GM23338 (cell line): Measurements from ENCODE around the gene ATL3. TPM values are rescaled to one million over a fixed set of nuclear protein-coding genes. Genes with fewer than 3 reads are reported as not detected.

Source experiments
- ATAC-seq: fragments of 200-7000 bp; cut with Tn5 transposase; 3 replicates; pipeline ENCODE4 v1.9.1; 2020
- DNase-seq: peaks from one replicate; pipeline ENCODE4 v3.0.0-alpha.2; 2015; ENCODE audit warnings: low spot score
- H2AFZ ChIP-seq: fragments of 200-600 bp; sonication (generic); 2 replicates; pipeline ENCODE4 v1.8.0; 2016; ENCODE audit warnings: antibody characterized with exemption, mild to moderate bottlenecking, moderate library complexity
- H3F3A ChIP-seq: fragments of 200-600 bp; sonication (generic); replicated peaks from 2 replicates; pipeline ENCODE4 v1.8.0; 2017; ENCODE audit warnings: antibody characterized with exemption, mixed run types, low read depth
- H3K27ac ChIP-seq: fragments of 200-600 bp; sonication (generic); 2 replicates; pipeline ENCODE4 v1.6.1; 2016; ENCODE audit warnings: low read depth
- H3K27me3 ChIP-seq: fragments of 200-600 bp; sonication (generic); 2 replicates; pipeline ENCODE4 v1.8.0; 2016; ENCODE audit warnings: mild to moderate bottlenecking, mixed run types, moderate library complexity; ENCODE audit not compliant: insufficient read depth
- H3K36me3 ChIP-seq: fragments of 200-600 bp; sonication (generic); 2 replicates; pipeline ENCODE4 v1.8.0; 2016; ENCODE audit warnings: mild to moderate bottlenecking; ENCODE audit not compliant: insufficient read depth
- H3K4me1 ChIP-seq: fragments of 200-600 bp; sonication (generic); 2 replicates; pipeline ENCODE4 v1.8.0; 2016; ENCODE audit warnings: mild to moderate bottlenecking, moderate library complexity; ENCODE audit not compliant: insufficient read depth
- H3K4me2 ChIP-seq: fragments of 200-600 bp; sonication (generic); 2 replicates; pipeline ENCODE4 v1.7.1; 2017; ENCODE audit warnings: mixed run types
- H3K4me3 ChIP-seq: fragments of 200-600 bp; sonication (generic); 2 replicates; pipeline ENCODE4 v1.6.1; 2016; ENCODE audit warnings: mixed run types
- H3K79me2 ChIP-seq: fragments of 200-600 bp; sonication (generic); replicated peaks from 2 replicates; pipeline ENCODE4 v1.8.0; 2017; ENCODE audit warnings: mild to moderate bottlenecking; ENCODE audit not compliant: insufficient read depth
- H3K9me2 ChIP-seq: fragments of 200-600 bp; sonication (generic); 2 replicates; pipeline ENCODE4 v1.8.0; 2017; ENCODE audit not compliant: insufficient read depth
- H4K20me1 ChIP-seq: fragments of 200-600 bp; sonication (generic); replicated peaks from 2 replicates; pipeline ENCODE4 v1.8.0; 2017; ENCODE audit warnings: mild to moderate bottlenecking; ENCODE audit not compliant: insufficient read depth
- H3K27ac Mint-ChIP-seq: 2 replicates; pipeline ENCODE4 v1.8.0; 2020; ENCODE audit warnings: inconsistent platforms, mild to moderate bottlenecking, moderate library complexity, mixed read lengths
- H3K27me3 Mint-ChIP-seq: 3 replicates; pipeline ENCODE4 v1.8.0; 2022; ENCODE audit warnings: low read depth, mild to moderate bottlenecking, moderate library complexity, mixed read lengths, inconsistent platforms; ENCODE audit not compliant: insufficient read depth, poor library complexity
- H3K36me3 Mint-ChIP-seq: 3 replicates; pipeline ENCODE4 v1.8.0; 2021; ENCODE audit warnings: low read depth, mild to moderate bottlenecking, inconsistent platforms, moderate library complexity, mixed read lengths
- H3K4me1 Mint-ChIP-seq: 3 replicates; pipeline ENCODE4 v1.8.0; 2020; ENCODE audit warnings: mild to moderate bottlenecking, inconsistent platforms, mixed read lengths
- H3K4me3 Mint-ChIP-seq: 3 replicates; pipeline ENCODE4 v1.8.0; 2021; ENCODE audit warnings: moderate library complexity, mild to moderate bottlenecking, inconsistent platforms, mixed read lengths
- H3K9me3 Mint-ChIP-seq: 3 replicates; pipeline ENCODE4 v1.8.0; 2020; ENCODE audit warnings: moderate library complexity, mild to moderate bottlenecking, inconsistent platforms, mixed read lengths
- POLR2AphosphoS5 ChIP-seq: IDR thresholded peaks from 2 replicates; pipeline ENCODE4 v1.6.1; 2016; ENCODE audit warnings: antibody characterized with exemption, low read depth
- ZNF331 ChIP-seq: fragments of 250-450 bp; sonication (Bioruptor Pico); IDR thresholded peaks from 2 replicates; pipeline ENCODE4 v1.5.0; 2020; ENCODE audit warnings: low read depth, mild to moderate bottlenecking, moderate library complexity
- ZNF462 ChIP-seq: fragments of 250-450 bp; sonication (Bioruptor Pico); IDR thresholded peaks from 2 replicates; pipeline ENCODE4 v1.5.0; 2020; ENCODE audit warnings: mild to moderate bottlenecking, moderate library complexity
- polyA plus RNA-seq: library from polyadenylated mRNA; unstranded; fragments of >200 nt; fragmentation: Nextera tagmentation; extraction: Ambion mirVana; gene quantifications from 2 replicates; pipeline ENCODE4 v1.2.1, GENCODE V29; 2016
- total RNA-seq: library from RNA; depleted of rRNA; stranded (reverse); fragments of >200 nt; shearing (Covaris generic); gene quantifications from 2 replicates; pipeline ENCODE4 v1.2.3, GENCODE V29; 2014

Gene ATL3
- total and polyA plus RNA-seq, 2 experiments from 2014 or later: 6.8 to 20.4 TPM

GRCh38 chr11:63699896-63700295 lies 28.7 kb upstream of the ATL3 start (continued):
- TF ChIP-seq ZNF462 (CRISPR knock-in tag): no peak

- H3K27me3 Mint-ChIP-seq: peaks cover 4% of the 10 kb centered on the region
- Histone ChIP-seq H3K79me2 (peaks cover 98% of the 10 kb centered on the region), H4K20me1 (peaks cover 56% of the 10 kb centered on the region), H3K4me1 (peaks cover 20% of the 10 kb centered on the region), H3K36me3 (no peaks in the 10 kb centered on the region), H2AFZ (no peak overlapping the region), H3K4me3 (no peak overlapping the region), H3K4me2 (0 out of 2 replicates have a peak overlapping the region, but pooled peaks have one; percentile 35), H3F3A (peaks cover 6% of the 10 kb centered on the region; the same call in 1 of the 2 replicates), H3K9me2 (no peaks in the 10 kb centered on the region), H3K27me3 (no peaks in the 10 kb centered on the region), H3K27ac (peak overlapping the region; percentile 70)
- H3K27ac Mint-ChIP-seq: no peak overlapping the region
- DNase-seq: no peak
- TF ChIP-seq POLR2AphosphoS5: no peak
- TF ChIP-seq ZNF331 (CRISPR knock-in tag): no peak
- H3K9me3 Mint-ChIP-seq: no peaks in the 10 kb centered on the region; the same call in 2 of the 3 replicates
- peaks cover 17% of the 10 kb centered on the region; the same call in 2 of the 3 replicates for H3K36me3 Mint-ChIP-seq
- no peak overlapping the region for H3K4me3 Mint-ChIP-seq
- H3K4me1 Mint-ChIP-seq: peaks cover 19% of the 10 kb centered on the region
- peak; percentile 58 for ATAC-seq
Observed at GRCh38 chr11:63698976-63699733, 28.0 kb upstream of the ATL3 start.
